IPS-18c (cell line): ENCODE results near the gene FMN2.
"Not testable (repeated sequence)": the region's sequence is repeated elsewhere in the genome, so short reads cannot be mapped to it uniquely, and the experiment has no call there.

Experiments used
- H3K4me3 ChIP-seq: 2 replicates; pipeline ENCODE4 v1.7.0; 2013; ENCODE audit warnings: low read depth, mild to moderate bottlenecking, low read length, moderate library complexity; ENCODE audit not compliant: insufficient read depth
- H3K9me3 ChIP-seq: one replicate; pipeline ENCODE4 v1.6.1; 2013; ENCODE audit warnings: mild to moderate bottlenecking, low read length, moderate library complexity; ENCODE audit not compliant: control insufficient read depth, insufficient read depth

The FMN2 gene

GRCh38 chr1:240295811-240296210, 204.1 kb downstream of the FMN2 start:
- Histone ChIP-seq H3K4me3 (no peak overlapping the region), H3K9me3 (no peaks in the 10 kb centered on the region)

GRCh38 chr1:240304466-240304865, 212.8 kb downstream of the FMN2 start:
- H3K4me3 ChIP-seq = no peak overlapping the region
- H3K9me3 ChIP-seq = no peaks in the 10 kb centered on the region

- H3K9me3 ChIP-seq = no peaks in the 10 kb centered on the region
- H3K4me3 ChIP-seq = no peak overlapping the region
Observed at GRCh38 chr1:240306673-240307072, 215.0 kb downstream of the FMN2 start.

GRCh38 chr1:240308096-240308495, 216.4 kb downstream of the FMN2 start:
- Histone ChIP-seq H3K4me3 (no peak overlapping the region), H3K9me3 (no peaks in the 10 kb centered on the region)

GRCh38 chr1:240309769-240310168, 218.1 kb downstream of the FMN2 start:
- H3K4me3 ChIP-seq = no peak overlapping the region
- H3K9me3 ChIP-seq = no peaks in the 10 kb centered on the region

GRCh38 chr1:240310226-240310925, 218.7 kb downstream of the FMN2 start:
- Histone ChIP-seq H3K9me3 (no peaks in the 10 kb centered on the region), H3K4me3 (no peak overlapping the region)

- Histone ChIP-seq H3K9me3 (no peaks in the 10 kb centered on the region), H3K4me3 (no peak overlapping the region)
Observed at GRCh38 chr1:240312872-240313271, 221.2 kb downstream of the FMN2 start.

GRCh38 chr1:240314845-240315801, 223.4 kb downstream of the FMN2 start:
- Histone ChIP-seq H3K4me3 (no peak overlapping the region), H3K9me3 (no peaks in the 10 kb centered on the region)

GRCh38 chr1:240319998-240320397, 228.3 kb downstream of the FMN2 start:
- Histone ChIP-seq H3K9me3 (no peaks in the 10 kb centered on the region), H3K4me3 (no peak overlapping the region)

- Histone ChIP-seq H3K9me3 (no peaks in the 10 kb centered on the region), H3K4me3 (no peak overlapping the region)
Observed at GRCh38 chr1:240320659-240321058, 229.0 kb downstream of the FMN2 start.

GRCh38 chr1:240322943-240323342, 231.3 kb downstream of the FMN2 start:
- no peaks in the 10 kb centered on the region for H3K9me3 ChIP-seq
- H3K4me3 ChIP-seq = no peak overlapping the region

- H3K9me3 ChIP-seq, H3K4me3 ChIP-seq: not testable (repeated sequence)
Observed at GRCh38 chr1:240328382-240328781, 236.7 kb downstream of the FMN2 start.

GRCh38 chr1:240329443-240329842, 237.8 kb downstream of the FMN2 start:
- no peaks in the 10 kb centered on the region for H3K9me3 ChIP-seq
- H3K4me3 ChIP-seq = no peak overlapping the region

- Histone ChIP-seq H3K4me3 (no peak overlapping the region), H3K9me3 (no peaks in the 10 kb centered on the region)
Observed at GRCh38 chr1:240332672-240333071, 241.0 kb downstream of the FMN2 start.

- Histone ChIP-seq H3K9me3 (no peaks in the 10 kb centered on the region), H3K4me3 (no peak overlapping the region)
Observed at GRCh38 chr1:240337781-240338180, 246.1 kb downstream of the FMN2 start.

- H3K4me3 ChIP-seq = no peak overlapping the region
- H3K9me3 ChIP-seq = no peaks in the 10 kb centered on the region
Observed at GRCh38 chr1:240338837-240339236, 247.2 kb downstream of the FMN2 start.

- no peak overlapping the region for H3K4me3 ChIP-seq
- H3K9me3 ChIP-seq = no peaks in the 10 kb centered on the region
Observed at GRCh38 chr1:240341365-240342250, 249.9 kb downstream of the FMN2 start.
